NCI-H1417 treated with DMSO at 0.1 percent for 48 hours (cell line): ENCODE measurements around the gene KLHL29.

Source experiments
- DNase-seq: peaks from one replicate; lab custom pipeline; 2025; lab: John Stamatoyannopoulos, UW

The KLHL29 gene

GRCh38 chr2:23513245-23513871 is 128.4 kb downstream of the KLHL29 start:
- DNase-seq = no peak

DNA sequence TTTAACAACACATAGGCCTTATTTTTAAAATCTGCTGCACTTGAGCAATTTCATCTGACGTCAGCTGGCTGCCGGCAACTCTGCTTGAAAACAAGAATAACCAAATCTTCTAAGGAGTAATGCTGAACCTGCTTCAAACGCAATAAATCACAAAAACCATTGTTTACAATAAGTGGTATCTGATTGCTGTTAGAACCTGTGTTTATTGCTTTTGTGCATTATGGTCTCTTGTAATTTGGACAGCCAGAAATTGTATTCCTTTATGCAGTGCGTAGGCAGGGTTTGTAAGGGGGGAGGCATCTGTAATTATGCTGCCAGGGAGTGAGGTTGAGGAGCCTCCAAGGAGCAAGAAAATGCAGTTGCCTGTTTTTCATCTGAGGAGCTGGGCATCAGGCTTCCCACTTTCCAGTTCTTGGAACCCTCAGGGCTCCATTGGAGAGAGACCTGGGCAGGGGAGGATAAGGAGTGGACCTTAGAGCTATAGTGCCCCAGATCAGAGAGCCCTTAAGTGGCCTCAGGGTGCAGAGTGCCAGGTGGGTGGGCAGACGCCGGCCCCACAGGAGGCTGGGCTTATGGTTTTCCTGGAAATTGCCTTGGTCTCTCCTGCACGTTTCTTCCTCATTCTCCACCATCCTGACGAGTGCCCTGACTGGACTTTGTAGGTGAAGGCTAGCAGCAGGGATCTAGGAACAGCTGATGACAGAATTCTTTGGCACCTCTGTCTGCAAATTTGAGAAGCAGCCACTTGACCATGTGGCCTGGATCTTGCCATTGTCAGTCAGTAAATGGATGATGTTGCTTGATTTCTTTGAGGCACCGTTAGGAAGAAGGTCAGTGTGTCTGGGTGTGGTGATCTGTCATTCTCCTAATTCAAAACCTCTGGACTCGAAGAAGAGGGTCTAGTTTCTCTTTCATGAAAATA is 129.2 kb downstream of the KLHL29 start:
- no peak for DNase-seq

GRCh38 chr2:23516520-23517256 is 131.7 kb downstream of the KLHL29 start:
- DNase-seq = no peak

DNA sequence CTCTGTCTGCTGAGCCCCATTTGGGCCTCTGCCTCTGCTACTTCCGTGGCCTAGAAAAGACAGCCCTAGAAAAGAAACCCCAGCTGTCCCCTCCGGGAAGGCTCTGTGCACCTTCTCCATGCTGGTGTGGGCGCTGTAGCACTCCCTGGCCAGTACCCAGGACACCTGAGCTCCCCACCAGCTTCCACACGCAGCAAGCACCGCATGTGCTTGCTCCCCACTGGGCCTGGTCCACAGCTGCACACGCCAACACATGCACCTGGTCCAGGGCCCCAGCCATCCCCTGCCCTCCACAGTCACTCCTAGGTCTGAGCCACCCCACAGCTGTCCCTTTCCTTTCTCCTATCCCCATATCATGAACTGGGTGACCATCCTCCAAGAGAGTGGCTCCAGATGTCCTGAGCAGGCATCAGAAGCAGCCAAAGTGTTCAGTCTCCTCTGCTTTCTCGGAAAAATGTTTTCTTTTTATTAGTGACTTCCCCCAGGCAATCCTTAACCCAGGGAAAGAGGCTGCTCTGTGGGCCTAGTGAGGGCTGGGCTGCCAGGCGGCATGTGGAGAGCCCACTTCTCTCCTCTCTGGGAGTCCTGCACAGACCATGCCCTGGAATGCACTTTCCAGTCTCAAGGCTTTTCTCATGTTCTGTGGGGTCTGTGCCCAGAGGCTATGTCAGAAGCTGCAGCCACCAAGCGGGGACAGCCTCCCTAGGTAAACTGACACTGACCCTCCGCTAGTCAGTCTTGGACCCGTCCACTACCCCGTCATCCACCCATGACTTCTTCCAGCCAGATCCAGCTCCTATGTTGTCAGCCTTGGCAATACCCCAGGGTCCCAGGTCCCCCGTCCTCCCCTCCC is 133.7 kb downstream of the KLHL29 start:
- no peak for DNase-seq

DNA sequence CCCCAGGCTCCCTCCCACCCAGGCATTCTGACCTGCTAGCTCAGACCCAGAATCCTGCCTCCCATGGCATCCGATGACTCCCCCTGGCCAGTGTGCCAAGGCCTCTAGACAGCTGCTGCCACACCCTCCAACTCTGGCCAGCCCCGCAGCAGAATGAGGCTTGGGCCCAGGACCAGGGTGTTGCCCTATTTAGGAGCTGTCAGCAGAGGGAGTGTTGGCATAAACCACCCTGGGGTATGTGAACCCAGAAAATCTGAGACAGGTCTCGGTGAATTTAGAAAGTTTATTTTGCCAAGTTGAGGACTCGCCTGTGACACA is 134.3 kb downstream of the KLHL29 start:
- DNase-seq = no peak

GRCh38 chr2:23520256-23520655 is 135.3 kb downstream of the KLHL29 start:
- DNase-seq = no peak

DNA sequence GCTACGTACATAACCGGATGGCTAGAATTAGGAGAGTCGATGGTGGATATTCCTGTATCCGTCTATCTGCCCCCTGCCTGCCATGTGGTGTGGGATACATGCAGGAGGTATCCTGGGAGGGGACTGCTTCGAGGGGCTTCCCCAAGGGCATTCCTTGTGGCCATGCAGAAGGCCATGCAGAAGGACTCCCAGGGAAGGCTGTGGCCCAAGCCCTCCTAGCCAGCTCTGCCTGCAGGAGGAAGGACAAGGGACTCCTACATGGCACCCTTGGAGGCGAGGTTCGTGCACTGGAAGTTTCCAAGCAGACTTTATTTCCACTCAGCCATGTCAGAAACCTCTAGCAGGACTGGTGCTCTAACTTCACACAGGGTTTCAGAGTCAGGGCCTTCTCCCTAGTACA is 136.1 kb downstream of the KLHL29 start:
- no peak for DNase-seq

GRCh38 chr2:23522726-23523372 is 137.9 kb downstream of the KLHL29 start:
- no peak for DNase-seq

DNA sequence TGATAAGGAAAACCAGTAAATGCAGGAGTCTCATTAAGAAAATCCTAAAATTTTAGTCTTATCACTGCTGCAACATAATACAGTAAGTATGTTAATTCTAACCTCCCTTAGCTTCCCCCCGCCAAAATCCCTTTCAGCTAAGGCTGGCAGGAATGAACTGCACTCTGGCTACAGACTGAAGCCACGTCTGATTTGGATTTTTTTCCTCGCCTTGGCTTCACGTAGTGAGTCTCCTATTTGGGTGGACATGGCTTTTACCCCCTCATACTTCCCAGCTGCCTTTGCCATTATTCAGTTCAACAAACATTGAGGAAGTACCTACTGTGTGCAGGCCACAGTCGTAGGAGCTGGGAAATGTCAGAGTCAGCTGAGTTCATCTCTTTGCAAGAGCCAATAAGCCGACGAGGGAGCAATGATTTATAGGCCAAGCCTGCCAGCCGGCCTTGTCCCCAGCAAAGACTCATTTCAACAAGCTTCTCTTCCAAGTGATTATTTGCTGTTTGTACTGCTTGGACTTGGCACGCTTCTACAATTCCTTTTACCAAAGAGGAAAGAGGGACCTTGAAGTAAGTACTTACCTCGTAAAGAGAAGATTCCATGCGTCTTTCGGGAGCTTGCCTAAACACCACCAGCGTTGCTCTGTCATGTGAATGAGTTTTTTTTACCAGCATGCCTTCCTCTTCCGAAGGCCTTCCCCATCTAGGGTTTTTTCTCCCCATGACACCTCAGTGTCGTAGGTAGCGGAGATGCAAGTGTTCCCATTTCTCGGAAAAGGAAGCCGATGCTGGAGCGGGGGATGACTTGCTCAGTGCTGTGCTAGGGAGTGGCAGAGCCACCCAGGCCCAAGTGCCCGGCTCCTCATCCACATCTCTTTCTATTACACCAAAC is 138.6 kb downstream of the KLHL29 start:
- no peak for DNase-seq

- no peak for DNase-seq
These were observed 139.3 kb downstream of the KLHL29 start for GRCh38 chr2:23524261-23524706.

DNA sequence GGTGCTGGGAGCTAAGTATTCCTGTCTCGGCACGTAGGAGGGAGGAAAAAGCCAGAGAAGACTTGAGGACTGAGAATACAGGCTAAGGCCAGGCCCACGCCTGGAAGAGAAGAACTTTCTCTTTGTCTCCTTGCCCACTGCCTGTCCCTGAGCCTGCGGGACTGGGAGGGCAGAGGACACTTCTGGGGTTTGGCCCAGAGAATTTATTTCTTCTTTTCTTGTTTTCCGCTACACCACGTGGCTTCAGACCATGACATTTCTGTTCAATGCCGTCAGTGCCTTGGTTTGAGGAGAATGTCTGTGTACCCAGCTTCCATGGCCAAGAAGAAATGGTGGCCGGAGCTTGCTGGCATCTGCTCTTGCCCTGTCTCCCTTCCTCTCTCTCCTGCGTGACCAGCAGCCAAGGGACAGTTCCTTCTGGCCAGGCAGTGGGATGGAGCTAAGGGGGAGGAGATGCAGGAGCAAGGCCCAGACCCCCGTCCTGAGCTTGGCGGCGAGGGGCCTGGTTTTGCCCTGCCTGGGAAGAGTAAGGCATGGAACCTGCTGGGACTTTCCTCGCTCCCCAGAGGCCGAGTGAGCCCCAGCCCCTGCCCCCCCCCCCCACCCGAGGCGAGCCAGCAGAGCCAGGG is 140.3 kb downstream of the KLHL29 start:
- DNase-seq = no peak

DNA sequence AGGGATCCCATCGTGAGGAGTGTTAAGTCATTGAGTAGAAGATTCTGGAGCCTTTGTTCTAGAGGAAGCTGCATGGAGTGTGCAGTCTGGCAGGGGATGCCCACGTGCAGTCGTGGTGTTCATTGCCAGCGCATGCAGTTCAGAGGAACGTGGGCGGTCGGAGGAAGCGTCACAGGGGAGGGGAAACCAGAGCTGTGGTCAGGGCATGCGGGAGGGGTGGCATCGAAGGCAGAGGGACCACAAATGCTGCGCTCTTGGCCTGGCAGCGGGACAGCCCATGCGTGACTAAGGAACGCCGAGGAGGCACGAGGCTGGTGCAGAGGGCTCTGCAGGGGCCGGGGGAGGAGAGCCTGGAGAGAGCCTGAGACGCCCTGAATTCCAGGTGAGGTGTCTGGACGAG is 141.1 kb downstream of the KLHL29 start:
- no peak for DNase-seq

- DNase-seq = no peak
These were observed 142.1 kb downstream of the KLHL29 start for GRCh38 chr2:23526835-23527790.

DNA sequence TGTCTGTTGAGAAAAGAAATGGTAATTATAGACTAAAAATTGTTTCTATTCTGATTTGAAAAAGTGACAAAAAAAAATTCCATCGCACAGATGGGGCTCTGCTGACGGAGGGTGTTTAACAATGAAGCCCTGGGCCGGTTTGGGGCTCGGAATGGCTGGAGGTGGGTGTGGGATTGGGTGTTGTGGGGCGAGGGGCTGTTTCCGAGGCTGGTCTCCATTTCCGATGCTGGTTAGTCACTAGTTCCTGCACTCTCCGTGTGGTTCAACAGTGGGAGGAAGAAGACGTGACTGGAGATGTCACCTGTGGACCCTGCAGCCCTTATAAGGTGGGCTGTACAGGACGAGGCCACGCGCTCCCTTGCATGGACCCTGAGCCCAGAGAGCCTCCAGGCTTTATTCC is 143.2 kb downstream of the KLHL29 start:
- no peak for DNase-seq

GRCh38 chr2:23528690-23529089 is 143.7 kb downstream of the KLHL29 start:
- no peak for DNase-seq

DNA sequence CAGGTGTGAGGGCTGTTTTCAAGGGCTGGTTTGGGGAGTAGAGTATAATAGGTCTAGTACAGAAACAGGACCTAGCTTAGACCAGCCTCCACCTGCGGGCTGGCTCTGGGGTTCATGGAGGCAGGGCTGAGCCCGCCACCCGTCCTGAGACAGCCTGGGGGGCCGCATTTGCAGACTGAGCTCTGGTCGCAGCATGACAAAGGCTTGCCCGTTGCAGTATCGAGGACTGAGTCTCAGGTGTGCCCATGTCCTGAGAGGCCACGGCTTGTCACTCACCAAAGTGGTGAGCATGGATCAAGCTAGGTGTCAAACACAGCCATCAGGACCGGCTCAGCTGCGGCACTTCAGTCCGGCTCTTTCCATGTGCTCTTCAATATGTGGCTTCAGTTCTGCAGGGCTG is 144.7 kb downstream of the KLHL29 start:
- DNase-seq = no peak

- DNase-seq = no peak
These were observed 145.4 kb downstream of the KLHL29 start for GRCh38 chr2:23530206-23530908.

- DNase-seq = no peak
These were observed 145.9 kb downstream of the KLHL29 start for GRCh38 chr2:23530909-23531276.
